Neuronal stem cell (in vitro differentiated cells): ENCODE results near the gene PCMT1.
A peak's percentile ranks its signal among the peaks of the same experiment; 100 is the strongest.

ENCODE experiments used
- DNase-seq: peaks from one replicate; pipeline ENCODE4 v3.0.0-alpha.2; 2013; ENCODE audit warnings: low spot score
- H2AFZ ChIP-seq: one replicate; pipeline ENCODE4 v1.6.1; 2013; ENCODE audit warnings: mild to moderate bottlenecking, low read length, inconsistent platforms
- H2AK5ac ChIP-seq: 2 replicates; pipeline ENCODE4 v1.6.1; 2013; ENCODE audit warnings: low read depth, mild to moderate bottlenecking, inconsistent platforms, low read length, moderate library complexity, mixed read lengths
- H2BK120ac ChIP-seq: 2 replicates; pipeline ENCODE4 v1.6.1; 2013; ENCODE audit warnings: low read depth, mild to moderate bottlenecking, inconsistent platforms, low read length, moderate library complexity, mixed read lengths
- H2BK12ac ChIP-seq: one replicate; pipeline ENCODE4 v1.6.1; 2013; ENCODE audit warnings: low read length, inconsistent platforms
- H2BK15ac ChIP-seq: 2 replicates; pipeline ENCODE4 v1.6.1; 2013; ENCODE audit warnings: mild to moderate bottlenecking, low read length, inconsistent platforms, mixed read lengths
- H2BK5ac ChIP-seq: one replicate; pipeline ENCODE4 v1.6.1; 2013; ENCODE audit warnings: inconsistent platforms, mild to moderate bottlenecking, low read length, moderate library complexity
- H3K14ac ChIP-seq: one replicate; pipeline ENCODE4 v1.6.1; 2013; ENCODE audit warnings: low read length, inconsistent platforms
- H3K18ac ChIP-seq: 2 replicates; pipeline ENCODE4 v1.6.1; 2013; ENCODE audit warnings: low read length, inconsistent platforms
- H3K23ac ChIP-seq: 2 replicates; pipeline ENCODE4 v1.6.1; 2013; ENCODE audit warnings: low read depth, mild to moderate bottlenecking, mixed read lengths, low read length, inconsistent platforms; ENCODE audit not compliant: poor library complexity
- H3K27ac ChIP-seq: replicated peaks from 3 replicates; pipeline ENCODE4 v1.5.1; 2013; ENCODE audit warnings: low read length, inconsistent platforms
- H3K27me3 ChIP-seq, 3 experiments: 2 replicates each; pipeline ENCODE4 v1.6.1; 2013; ENCODE audit warnings: low read length in 3 of 3, mild to moderate bottlenecking in 2 of 3, inconsistent platforms in 1 of 3, low read depth in 1 of 3, mixed read lengths in 1 of 3, moderate library complexity in 1 of 3; ENCODE audit not compliant: control insufficient read depth in 3 of 3, insufficient read depth in 3 of 3
- H3K36me3 ChIP-seq, 2 donors: replicated peaks in 1 of 2; 2 replicates each; pipeline ENCODE4 v1.6.1; 2013; ENCODE audit warnings: low read length in 2 of 2; ENCODE audit not compliant: control insufficient read depth in 2 of 2, insufficient read depth in 2 of 2
- H3K4ac ChIP-seq: 2 replicates; pipeline ENCODE4 v1.6.1; 2013; ENCODE audit warnings: inconsistent platforms, mild to moderate bottlenecking, low read length, moderate library complexity
- H3K4me1 ChIP-seq, 2 donors: 1 replicate in 1 of 2; 2 replicates in 1 of 2; pipeline ENCODE4 v1.6.1; 2013; ENCODE audit warnings: low read length in 2 of 2, low read depth in 1 of 2; ENCODE audit not compliant: control insufficient read depth in 2 of 2, insufficient read depth in 1 of 2
- H3K4me2 ChIP-seq: one replicate; pipeline ENCODE4 v1.6.1; 2013; ENCODE audit warnings: mild to moderate bottlenecking, low read length, inconsistent platforms; ENCODE audit not compliant: insufficient read depth, poor library complexity, severe bottlenecking
- H3K4me3 ChIP-seq, 2 donors: 2 replicates each; pipeline ENCODE4 v1.5.1; 2013; ENCODE audit warnings: low read length in 2 of 2, mild to moderate bottlenecking in 2 of 2, inconsistent platforms in 1 of 2, moderate library complexity in 1 of 2
- H3K79me1 ChIP-seq: one replicate; pipeline ENCODE4 v1.6.1; 2013; ENCODE audit warnings: low read depth, mild to moderate bottlenecking, inconsistent platforms, low read length, moderate library complexity
- H3K9ac ChIP-seq: one replicate; pipeline ENCODE4 v1.6.1; 2013; ENCODE audit warnings: mild to moderate bottlenecking, low read depth, low read length, inconsistent platforms; ENCODE audit not compliant: poor library complexity
- H3K9me3 ChIP-seq, 2 donors: replicated peaks in 1 of 2; 2 replicates each; pipeline versions ENCODE3 to v1.6.1; 2013; ENCODE audit warnings: low read length in 2 of 2, mild to moderate bottlenecking in 2 of 2, inconsistent platforms in 1 of 2, low read depth in 1 of 2, mixed read lengths in 1 of 2, moderate library complexity in 1 of 2; ENCODE audit not compliant: control insufficient read depth in 2 of 2, insufficient read depth in 1 of 2
- H4K8ac ChIP-seq: one replicate; pipeline ENCODE4 v1.6.1; 2013; ENCODE audit warnings: low read depth, mild to moderate bottlenecking, inconsistent platforms, low read length, moderate library complexity
- H4K91ac ChIP-seq: one replicate; pipeline ENCODE4 v1.6.1; 2013; ENCODE audit warnings: low read length, low read depth, mild to moderate bottlenecking, inconsistent platforms; ENCODE audit not compliant: poor library complexity
- WGBS, 2 donors: extraction: QIAGEN DNeasy Blood & Tissue Kit; methylation state at CpG; one replicate each; pipeline ENCODE4 v1.1.7; 2013; ENCODE audit warnings: missing lambda C conversion rate in 2 of 2, mixed read lengths in 1 of 2; ENCODE audit not compliant: insufficient read length in 2 of 2, insufficient replicate concordance in 1 of 2; ENCODE audit errors: extremely low coverage in 2 of 2; 5-methylcytosine and 5-hydroxymethylcytosine counted together

PCMT1 gene

GRCh38 chr6:149716181-149716963 lies 33.2 kb upstream of the PCMT1 start:
- Histone ChIP-seq H3K18ac (no peak overlapping the region), H3K27ac (no peak overlapping the region), H3K9ac (no peak overlapping the region), H3K27me3 (no peaks in the 10 kb centered on the region), H3K9me3 (no peaks in the 10 kb centered on the region), H3K4me1 (peaks cover 2 to 10% of the 10 kb centered on the region in 2 donors), H3K4ac (no peak overlapping the region), H2BK15ac (no peak overlapping the region), H2AK5ac (no peak overlapping the region), H3K79me1 (peaks cover 5% of the 10 kb centered on the region), H3K4me3 (peak overlapping the region in 1 of 2 donors; percentile 94), H2BK5ac (no peak overlapping the region), H2BK12ac (no peak overlapping the region), H3K36me3 (peaks cover 0 to 35% of the 10 kb centered on the region in 2 donors), H3K23ac (no peak overlapping the region), H4K91ac (no peak overlapping the region), H3K4me2 (no peak overlapping the region), H2AFZ (no peak overlapping the region), H2BK120ac (no peak overlapping the region), H3K14ac (no peak overlapping the region), H4K8ac (no peak overlapping the region)
- no CpG with 5 or more reads among the region's 8 CpGs for WGBS, 2 donors
- no peak for DNase-seq

GRCh38 chr6:149717255-149717587 lies 32.3 kb upstream of the PCMT1 start:
- Histone ChIP-seq H2BK120ac (no peak overlapping the region), H3K79me1 (peaks cover 2% of the 10 kb centered on the region), H4K91ac (no peak overlapping the region), H3K14ac (peak overlapping the region; percentile 89), H4K8ac (peak overlapping the region; percentile 97), H2BK5ac (peak overlapping the region; percentile 98), H3K36me3 (peaks cover 0 to 35% of the 10 kb centered on the region in 2 donors), H3K4ac (no peak overlapping the region), H2AK5ac (peak overlapping the region; percentile 98), H2AFZ (peak overlapping the region; percentile 97), H3K9me3 (no peaks in the 10 kb centered on the region), H2BK12ac (no peak overlapping the region), H3K27me3 (no peaks in the 10 kb centered on the region), H3K27ac (peak overlapping the region; percentile 96), H3K9ac (peak overlapping the region; percentile 99), H2BK15ac (peak overlapping the region; percentile 93), H3K18ac (peak overlapping the region; percentile 99), H3K4me3 (peak overlapping the region; percentile 94 to 96), H3K4me2 (peak overlapping the region; percentile 66), H3K4me1 (peaks cover 2 to 10% of the 10 kb centered on the region in 2 donors), H3K23ac (peak overlapping the region; percentile 99)
- no peak for DNase-seq
- no CpG with 5 or more reads among the region's 9 CpGs for WGBS, 2 donors

DNA sequence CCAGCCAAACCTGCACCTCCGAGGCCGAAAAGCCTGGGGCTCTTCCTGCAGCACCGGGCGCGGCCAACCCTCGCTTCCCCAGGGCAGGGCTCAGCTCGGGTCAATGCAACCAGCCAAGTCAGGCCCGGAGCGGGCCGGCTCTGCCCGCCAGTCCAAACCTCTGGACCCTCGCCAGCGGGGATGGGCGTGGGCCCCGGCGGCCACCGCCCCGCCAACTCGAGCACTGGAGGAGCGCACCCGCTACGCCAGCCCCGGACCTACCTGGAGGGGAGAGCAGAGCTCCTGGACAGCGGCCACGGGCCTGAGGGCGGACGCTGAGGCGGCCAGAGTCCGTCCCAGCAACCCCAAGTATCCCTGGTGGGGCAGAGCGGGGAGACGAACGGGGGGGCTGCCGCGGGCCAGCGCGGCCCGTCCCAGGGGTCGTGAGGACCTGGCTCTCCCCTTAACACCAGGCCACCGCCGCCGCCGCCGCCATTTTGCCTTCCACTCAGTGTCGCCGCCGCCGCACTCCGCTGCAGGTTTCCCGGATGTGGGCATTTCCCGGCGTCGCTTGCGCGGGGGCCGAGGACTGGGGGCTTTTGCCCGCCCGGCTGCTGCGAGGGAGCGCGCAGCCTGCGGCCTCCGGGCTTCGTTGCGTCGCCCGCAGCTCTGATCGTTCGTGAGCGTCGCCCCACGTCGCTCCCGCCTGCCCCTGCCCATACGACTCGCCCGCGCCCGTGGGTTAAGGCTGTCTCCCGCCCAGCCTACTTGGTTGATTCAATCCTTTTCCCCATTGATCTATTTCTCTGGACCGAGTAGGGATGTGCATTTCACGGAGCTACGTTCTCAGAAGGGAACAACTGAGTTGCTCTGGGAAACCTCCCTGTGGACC lies 31.7 kb upstream of the PCMT1 start, which contains the start of gene LATS1:
Gene LATS1 (minus strand): TSS at position 514 of the 871 bp plus-strand sequence. CDS start 15,975 bp downstream, outside the sequence.
- peak within 1 kb of the TSS; percentile 89 for H3K14ac ChIP-seq
- H3K27ac ChIP-seq, result peak within 1 kb of the TSS; percentile 96
- H3K36me3 ChIP-seq, result peaks cover under 1 to 37% of the 10 kb centered on the region in 2 donors
- WGBS, 2 donors, result no CpG with 5 or more reads among the region's 82 CpGs
- H3K4ac ChIP-seq, result peak within 1 kb of the TSS; percentile 95
- peak within 1 kb of the TSS; percentile 76 for H3K4me2 ChIP-seq
- H3K9me3 ChIP-seq, result no peaks in the 10 kb centered on the region
- DNase-seq, result peak; percentile 74
- H3K4me1 ChIP-seq, result peaks cover 2 to 10% of the 10 kb centered on the region in 2 donors
- H3K4me3 ChIP-seq, result peak within 1 kb of the TSS; percentile 94 to 96
- H3K79me1 ChIP-seq, result no peaks in the 10 kb centered on the region
- H3K23ac ChIP-seq, result peak within 1 kb of the TSS; percentile 99
- peak within 1 kb of the TSS; percentile 97 for H4K8ac ChIP-seq
- peak within 1 kb of the TSS; percentile 99 for H3K18ac ChIP-seq
- no peak within 1 kb of the TSS for H2BK12ac ChIP-seq
- H4K91ac ChIP-seq, result peak within 1 kb of the TSS; percentile 64
- H2AK5ac ChIP-seq, result peak within 1 kb of the TSS; percentile 98
- H2AFZ ChIP-seq, result peak within 1 kb of the TSS; percentile 97
- H2BK120ac ChIP-seq, result peak within 1 kb of the TSS; percentile 100
- peak within 1 kb of the TSS; percentile 98 for H2BK5ac ChIP-seq
- H3K9ac ChIP-seq, result peak within 1 kb of the TSS; percentile 99
- H2BK15ac ChIP-seq, result peak within 1 kb of the TSS; percentile 93
- H3K27me3 ChIP-seq, result no peaks in the 10 kb centered on the region

- Histone ChIP-seq H2AK5ac (no peak overlapping the region), H3K18ac (no peak overlapping the region), H3K27ac (no peak overlapping the region), H3K4ac (no peak overlapping the region), H3K9ac (no peak overlapping the region), H2BK120ac (no peak overlapping the region), H4K8ac (no peak overlapping the region), H4K91ac (no peak overlapping the region), H3K14ac (no peak overlapping the region), H3K9me3 (no peaks in the 10 kb centered on the region), H2BK15ac (no peak overlapping the region), H3K36me3 (peaks cover 3 to 41% of the 10 kb centered on the region in 2 donors), H3K4me2 (no peak overlapping the region), H3K23ac (no peak overlapping the region), H2BK12ac (no peak overlapping the region), H3K27me3 (no peaks in the 10 kb centered on the region), H2AFZ (no peak overlapping the region), H3K4me1 (peaks cover 2 to 10% of the 10 kb centered on the region in 2 donors), H3K79me1 (no peaks in the 10 kb centered on the region), H2BK5ac (no peak overlapping the region), H3K4me3 (no peak overlapping the region)
- no CpG with 5 or more reads among the region's 3 CpGs for WGBS, 2 donors
- DNase-seq, result no peak
These were observed 30.0 kb upstream of the PCMT1 start for GRCh38 chr6:149719531-149719930.
